22Rv1 (cell line): ENCODE measurements around the gene CDKN2AIPNL.

Experiments used
- CTCF ChIP-seq: fragments of 450-650 bp; IDR thresholded peaks from 2 replicates; pipeline ENCODE4 v1.5.1; 2017; ENCODE audit warnings: mild to moderate bottlenecking
- ZFX ChIP-seq: fragments of 450-650 bp; IDR thresholded peaks from 2 replicates; pipeline ENCODE4 v1.6.1; 2017; ENCODE audit warnings: antibody characterized with exemption, borderline replicate concordance

GRCh38 chr5:134451936-134452505 lies 40.3 kb upstream of the CDKN2AIPNL start:
- TF ChIP-seq CTCF (no peak), ZFX (no peak)
